Eye (tissue), 1 donor: ENCODE results near the gene PTPRN2.
A peak's percentile ranks its signal among the peaks of the same experiment; 100 is the strongest.
"Not testable (repeated sequence)": the region's sequence is repeated elsewhere in the genome, so short reads cannot be mapped to it uniquely, and the experiment has no call there.

ENCODE experiments used
- DNase-seq: peaks from one replicate; pipeline ENCODE4 v3.0.0-alpha.2; 2015

PTPRN2 gene

DNA sequence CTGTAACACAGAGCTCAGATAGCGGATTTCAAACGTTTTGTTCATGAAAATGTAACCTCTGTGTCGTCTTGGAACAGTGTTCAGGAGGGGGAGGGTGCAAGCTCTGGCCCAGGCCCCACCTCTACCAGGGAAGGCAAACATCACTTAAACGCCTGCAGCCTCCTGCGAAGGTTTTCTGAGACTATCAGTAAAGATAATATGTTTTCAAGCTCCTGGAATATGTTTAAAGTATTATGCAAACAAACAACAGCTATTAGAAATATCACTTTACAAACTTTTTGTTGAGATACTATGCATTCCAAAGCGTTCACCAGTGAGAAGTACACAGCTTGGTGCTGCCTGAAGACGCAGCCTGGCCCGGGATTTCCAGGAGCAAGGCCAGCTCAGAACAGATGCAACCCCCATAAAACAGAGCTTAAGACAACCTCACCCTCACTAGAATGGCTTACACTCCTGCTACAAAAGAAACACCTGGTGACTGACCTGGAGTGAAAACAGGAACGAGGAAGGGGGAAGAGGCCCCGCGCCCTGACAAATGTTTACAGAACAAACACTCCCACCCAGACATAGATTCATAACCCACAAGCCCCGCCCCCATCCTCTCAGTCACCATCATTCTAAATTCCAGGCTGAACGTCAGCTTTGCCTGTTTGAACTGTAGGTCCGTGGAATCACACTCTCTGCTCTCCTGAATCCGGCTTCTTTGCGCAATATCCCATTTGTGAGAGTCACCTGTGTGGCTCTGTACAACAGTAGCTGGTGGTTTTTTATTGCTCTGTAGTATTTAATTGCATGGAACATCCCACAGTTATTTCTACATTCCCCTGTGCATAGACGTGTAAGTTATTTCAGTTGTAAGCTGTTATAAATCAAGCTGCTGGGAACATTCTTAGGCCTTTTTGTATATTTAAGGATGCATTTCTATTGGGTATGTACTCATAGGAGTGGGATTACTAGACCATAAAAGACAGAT, 155.0 kb downstream of the PTPRN2 start:
- peak; percentile 35 for DNase-seq

DNA sequence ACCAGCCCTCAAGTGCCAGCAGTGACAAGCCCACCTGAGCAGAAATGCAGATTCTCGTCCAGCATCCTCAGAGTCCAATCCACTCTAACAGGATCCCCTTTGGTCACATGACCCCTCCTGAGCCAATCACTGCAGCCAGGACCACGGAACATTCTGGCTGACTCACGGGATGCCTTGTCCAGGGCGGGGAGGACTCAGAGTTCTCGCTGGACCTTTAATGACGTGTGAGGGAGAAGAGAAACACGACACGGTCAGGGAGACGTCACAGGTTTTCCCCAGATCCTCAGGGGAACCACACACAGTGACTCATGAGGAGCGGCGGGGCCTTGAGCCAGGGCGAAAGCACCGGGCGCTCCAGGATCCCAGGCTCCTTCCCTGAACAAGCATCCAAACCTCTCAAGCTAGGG, 155.7 kb downstream of the PTPRN2 start:
- DNase-seq: no peak

DNA sequence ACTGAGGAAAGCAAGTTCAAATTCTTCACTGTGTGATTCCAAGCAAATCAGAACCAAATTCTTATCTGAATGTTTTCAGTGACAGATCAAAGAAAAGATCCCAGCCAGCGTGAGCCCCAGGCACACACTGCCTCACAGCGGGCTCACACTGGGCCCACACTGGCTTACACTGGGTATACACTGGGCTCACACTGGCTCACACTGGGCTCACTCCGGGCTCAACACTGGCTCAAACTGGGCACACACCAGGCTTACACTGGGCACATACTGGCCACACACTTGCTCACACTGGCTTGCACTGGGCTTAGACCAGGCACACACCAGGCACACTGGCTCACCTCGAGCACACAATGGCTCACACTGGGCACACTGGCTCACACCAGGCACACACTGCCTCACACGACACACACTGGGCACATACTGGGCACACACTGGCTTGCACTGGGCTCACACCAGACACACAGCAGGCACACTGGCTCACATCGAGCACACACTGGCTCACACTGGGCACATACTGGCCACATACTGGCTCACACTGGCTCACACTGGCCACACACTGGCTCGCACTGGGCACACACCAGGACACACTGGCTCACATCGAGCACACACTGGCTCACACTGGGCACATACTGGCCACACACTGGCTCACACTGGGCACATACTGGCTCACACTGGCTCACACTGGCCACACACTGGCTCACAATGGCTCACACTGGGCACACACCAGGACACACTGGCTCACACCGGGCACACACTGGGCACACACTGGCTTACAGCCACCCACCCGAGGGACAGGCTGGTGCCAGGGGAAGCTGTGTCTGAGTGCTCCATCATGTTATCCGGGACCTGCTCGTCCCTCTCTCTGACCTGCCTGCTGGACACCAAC, 156.3 kb downstream of the PTPRN2 start:
- DNase-seq: no peak

DNA sequence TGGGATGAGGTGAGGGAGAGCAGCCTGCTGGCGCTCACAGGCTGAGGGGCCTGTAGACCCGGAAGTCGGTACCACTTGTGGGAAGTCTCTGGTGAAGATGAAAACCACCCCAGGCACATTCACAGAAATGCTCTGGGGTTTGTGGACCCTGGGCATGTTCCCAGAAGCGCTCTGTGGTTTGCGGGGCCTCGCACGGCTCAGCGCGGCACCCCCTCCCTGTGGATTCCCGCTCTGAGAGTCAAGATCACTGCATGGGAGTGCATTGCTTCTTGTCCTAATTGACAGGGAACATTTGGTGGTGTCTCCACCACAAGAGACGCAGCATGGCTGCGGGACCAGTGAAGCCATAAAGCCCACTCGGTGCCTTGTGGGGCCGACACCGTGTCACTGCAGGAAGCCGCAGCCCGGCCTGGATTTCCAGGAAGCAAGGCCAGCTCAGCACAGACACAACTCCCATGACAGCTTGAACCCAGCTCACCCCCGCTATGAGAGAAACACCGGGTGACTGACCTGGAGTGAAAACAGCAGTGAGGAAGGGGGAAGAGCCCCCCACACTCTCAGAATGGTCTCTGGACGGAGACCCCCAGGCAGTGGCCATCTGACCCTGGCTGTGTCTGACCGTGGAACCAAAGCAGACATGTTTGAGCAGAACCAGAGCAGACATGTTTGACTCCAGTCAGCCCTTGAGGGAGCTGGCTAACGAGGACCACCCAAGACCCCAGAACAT, 157.2 kb downstream of the PTPRN2 start:
- peak; percentile 30 for DNase-seq

DNA sequence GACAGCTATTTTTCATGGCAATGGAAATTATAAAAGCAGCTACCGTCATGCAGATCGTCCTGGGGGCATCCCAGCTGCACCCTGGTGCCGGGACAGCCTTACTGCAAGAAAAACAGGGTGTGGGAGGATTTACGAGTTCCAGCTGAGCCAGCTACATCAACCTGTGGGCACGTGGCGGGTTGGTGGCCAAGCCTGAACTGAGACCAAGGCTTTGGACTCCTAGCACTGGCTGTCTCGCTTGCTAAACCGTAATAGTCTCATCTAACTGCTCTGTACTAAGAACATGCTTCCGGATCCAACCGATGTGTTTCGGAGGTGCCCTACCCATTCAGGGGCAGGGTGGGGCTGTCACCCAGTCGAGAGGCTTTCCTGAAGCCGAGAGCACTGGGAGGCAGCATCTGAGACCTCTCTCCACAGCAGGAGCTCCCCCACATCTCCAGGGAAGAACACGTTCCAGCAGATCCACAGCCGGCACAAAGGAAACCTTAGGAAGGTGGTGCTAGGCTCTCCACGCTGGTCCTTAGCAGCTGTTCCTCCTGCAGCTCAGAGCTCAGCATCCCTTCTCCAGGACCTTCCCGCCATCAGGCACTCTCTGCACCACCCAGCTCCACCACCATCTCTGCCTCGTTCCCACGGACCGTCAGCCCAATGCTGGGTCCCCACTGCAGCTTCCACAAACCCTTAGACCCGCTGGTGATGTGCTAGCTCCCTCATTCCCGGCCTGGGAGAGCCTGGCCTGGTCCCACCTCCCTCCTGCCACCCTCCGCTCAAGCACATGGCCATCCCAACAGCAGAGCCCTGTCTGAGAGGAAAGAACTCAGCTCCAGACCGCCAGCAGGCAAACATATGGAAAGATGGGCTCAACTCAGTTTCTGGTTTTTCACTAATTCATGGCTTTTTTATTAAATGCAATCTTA, 158.5 kb downstream of the PTPRN2 start:
- no peak for DNase-seq

DNA sequence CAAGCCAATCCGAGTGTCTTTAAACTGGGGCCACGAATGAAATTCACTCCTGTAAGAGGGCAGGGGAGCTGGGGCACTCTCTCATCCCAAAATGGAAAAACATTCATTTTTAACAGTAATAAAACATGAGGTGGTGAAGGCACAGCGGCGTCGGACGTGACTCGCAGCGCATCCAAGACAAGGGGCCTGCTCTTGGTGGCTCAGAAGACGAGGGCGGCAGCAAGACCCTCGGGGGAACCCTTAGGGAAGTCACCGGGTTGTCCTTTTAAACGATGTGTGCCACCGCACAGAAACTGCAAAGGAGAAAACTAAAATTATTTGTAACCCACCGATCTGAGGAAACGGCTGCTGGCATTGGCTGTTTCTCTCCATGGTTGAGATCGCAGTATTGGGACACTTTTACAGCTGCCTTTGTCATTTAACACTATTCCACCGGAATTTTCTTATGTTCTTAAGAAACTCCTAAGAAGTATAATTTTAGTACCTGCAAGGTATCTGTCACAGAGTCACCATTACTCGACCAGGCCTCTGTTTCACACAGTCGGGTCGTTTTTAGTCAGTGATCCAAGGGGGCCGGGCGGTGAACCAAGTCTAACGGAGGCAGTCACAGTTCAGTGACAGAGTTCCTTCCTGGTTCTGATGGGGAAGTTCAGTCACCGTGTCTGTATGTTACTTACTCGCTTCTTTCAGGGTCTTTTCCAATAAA, 159.3 kb downstream of the PTPRN2 start:
- no peak for DNase-seq

DNA sequence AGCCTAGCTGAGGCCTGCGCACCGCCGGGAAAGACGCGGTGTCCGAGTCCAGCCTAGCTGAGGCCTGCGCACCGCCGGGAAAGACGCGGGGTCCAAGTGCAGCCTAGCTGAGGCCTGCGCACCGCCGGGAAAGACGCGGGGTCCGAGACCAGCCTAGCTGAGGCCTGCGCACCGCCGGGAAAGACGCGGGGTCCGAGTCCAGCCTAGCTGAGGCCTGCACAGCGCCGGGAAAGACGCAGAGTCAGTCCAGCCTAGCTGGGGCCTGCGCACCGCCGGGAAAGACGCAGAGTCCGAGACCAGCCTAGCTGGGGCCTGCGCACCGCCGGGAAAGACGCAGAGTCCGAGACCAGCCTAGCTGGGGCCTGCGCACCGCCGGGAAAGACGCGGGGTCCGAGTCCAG, 161.9 kb downstream of the PTPRN2 start:
- not testable (repeated sequence) for DNase-seq

DNA sequence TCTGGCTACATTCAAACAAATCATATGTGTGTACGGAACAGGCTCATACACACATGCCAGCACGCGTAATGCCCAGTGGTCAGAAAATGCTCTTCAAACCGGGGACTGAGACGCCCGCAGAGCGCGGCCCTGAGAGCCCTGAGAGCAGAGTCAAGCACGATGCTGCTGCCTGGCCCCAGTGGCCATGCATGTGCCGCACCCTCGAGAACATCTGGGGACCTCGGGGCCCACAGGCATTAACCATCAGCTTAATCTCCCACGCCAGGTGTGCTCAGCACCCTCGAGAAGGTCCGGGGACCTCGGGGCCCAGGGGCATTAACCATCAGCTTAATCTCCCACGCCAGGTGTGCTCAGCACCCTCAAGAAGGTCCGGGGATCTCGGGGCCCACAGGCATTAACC, 163.1 kb downstream of the PTPRN2 start:
- no peak for DNase-seq

DNA sequence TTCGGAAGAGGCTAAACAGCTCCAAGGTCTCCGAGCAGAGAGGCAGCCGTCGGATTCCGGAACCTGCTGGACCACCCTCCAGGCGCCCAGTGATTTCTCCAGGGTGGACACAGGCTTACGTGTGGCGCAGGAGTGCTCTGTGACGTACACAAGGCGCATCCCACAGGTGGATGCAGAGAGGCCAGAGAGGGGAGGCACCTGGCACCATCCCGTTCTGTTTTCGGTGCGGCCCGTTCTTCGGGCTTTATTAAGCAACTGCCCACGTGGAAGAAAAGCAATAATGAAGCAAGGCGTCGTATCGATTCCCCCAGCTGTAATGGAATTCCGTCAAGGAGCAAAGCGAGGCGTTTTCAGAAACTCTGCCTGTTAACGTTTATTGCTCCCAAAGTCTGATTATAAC, 163.6 kb downstream of the PTPRN2 start:
- DNase-seq: no peak

DNA sequence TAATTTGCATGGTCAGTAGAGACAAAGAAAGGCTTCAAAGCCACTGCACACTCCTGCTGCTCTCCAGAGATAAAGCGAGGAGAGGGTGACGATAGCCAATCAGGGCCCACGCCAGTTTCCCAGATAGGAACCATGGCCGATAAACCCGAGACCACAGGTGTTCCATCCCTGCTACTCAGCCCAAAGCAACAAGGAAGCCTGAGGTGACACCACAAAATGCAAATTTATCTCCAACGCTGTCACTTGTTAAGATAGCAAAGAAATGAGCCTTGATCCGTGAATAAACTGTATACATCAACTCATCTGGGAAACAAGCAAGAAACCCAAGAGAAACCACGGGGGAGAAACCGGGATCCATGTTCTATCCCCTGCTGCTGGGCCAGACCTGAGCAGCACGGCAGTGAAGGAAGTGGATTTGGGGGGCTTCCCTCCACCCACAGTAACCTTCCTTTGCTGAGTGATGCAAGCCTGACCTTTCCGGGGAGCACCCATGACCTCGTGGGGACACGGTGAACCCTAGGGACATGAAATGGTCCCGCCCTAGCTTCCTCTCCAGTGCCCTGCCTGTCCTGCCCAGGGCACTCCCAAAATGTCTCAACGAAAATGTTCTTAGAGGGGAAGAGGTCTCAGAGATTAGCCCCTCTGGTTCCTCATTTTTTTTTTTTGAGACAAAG, 164.6 kb downstream of the PTPRN2 start:
- DNase-seq: no peak

DNA sequence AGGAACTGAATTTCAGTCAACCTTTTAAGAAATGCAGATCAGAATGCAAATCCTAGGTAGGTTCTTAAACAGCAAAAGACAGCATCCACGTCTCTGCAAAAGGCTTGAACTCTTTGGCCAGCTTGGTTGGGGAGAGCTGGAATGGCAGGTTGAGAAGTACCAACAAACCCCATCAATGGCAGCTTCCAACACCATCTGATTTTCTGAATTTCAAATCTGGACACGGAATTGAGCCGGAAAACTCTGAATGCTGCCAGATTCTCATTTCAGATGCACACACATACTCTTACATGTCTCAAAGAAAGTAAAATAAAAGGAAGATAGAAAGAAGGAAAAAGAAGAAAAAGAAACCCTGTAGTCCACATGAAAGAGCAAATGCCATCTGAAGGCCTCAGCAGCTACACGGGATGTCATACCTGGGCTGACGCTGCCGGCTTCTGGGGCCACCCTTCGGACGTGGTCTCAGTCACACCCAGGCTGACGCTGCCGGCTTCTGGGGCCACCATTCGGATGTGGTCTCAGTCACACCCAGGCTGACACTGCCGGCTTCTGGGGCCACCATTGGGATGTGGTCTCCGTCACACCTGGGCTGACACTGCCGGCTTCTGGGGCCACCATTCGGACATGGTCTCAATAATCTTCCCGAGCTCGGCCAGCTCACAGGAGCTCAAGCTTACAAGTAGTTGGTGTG, 165.3 kb downstream of the PTPRN2 start:
- DNase-seq: no peak

DNA sequence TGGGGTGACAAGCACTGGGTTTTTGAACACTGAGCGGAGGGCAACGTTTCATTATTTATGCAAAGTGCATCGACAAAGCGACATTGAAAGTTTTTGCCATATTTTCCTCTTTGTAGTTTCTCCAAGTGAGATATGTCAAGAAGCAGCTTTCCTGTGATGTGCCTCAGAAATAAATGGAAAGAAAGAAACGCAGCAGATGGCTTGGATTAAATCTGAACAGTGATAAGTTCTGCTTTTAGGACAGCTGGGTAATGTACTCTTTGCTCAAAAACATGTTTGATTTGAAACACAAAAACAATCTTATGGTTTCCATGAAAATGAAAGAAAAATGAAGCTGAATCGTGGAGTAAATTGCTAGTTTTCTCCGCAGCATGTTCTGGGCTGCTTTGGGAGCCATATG, 166.3 kb downstream of the PTPRN2 start:
- DNase-seq: peak; percentile 24

DNA sequence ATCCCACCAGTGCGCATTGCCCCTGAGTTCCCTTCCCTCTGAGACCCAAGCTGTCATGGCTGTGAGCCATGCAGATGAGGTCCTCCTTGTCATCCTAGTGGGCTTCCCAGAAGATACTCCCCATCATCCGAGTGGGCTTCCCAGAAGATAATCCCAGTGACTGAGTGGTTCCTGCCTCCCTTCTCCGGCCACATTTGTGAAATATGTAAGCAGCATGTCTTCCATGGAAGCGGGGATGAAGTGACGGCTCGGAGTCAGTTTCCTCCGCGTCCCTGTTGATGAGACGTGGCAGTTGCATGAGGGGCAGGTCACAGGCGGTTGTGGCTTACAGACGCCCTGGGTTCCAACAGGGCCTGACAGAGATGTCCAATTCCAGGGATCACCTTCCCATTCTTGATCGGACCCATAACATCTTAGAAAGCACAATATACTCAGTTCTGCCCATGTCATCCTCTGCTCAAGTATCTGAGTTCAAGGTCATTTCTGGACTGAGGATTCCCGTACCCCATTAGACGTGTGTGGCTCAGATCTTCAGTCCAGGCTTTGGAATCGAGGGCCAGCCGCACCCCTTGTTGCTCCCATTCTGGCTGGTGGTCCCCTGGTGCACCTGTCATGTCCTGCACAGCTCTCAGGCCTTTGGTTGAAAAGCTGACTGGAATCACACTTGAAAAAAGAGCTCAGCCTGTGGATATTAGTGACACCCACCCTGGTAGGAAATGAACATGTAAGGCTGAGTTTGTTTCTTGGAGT, 166.9 kb downstream of the PTPRN2 start:
- no peak for DNase-seq

DNA sequence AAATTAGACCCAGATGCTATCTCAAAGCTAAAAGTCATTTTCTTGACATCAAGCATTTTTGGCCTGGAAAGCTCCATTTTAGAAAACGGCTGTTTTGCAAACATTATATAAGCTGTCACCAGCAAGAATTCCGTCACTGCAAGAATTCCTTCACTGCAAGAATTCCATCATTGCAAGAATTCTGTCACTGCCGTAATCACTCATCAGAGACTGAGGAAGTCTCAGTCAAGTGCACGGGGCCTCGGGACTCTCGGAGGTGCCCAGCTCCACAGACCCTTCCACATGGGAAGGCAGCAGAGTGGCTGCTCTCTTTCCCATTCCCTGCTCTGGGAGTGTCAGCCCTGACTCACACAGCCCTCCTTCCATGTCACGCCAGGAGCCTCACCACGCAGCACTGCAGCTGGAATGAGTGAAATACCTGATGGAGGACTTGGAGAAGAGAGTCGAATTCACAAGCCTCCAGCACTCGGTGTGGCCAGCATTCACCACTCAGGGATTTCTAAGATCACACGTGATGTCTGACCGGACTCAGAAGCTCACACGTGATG, 168.3 kb downstream of the PTPRN2 start:
- DNase-seq: no peak

DNA sequence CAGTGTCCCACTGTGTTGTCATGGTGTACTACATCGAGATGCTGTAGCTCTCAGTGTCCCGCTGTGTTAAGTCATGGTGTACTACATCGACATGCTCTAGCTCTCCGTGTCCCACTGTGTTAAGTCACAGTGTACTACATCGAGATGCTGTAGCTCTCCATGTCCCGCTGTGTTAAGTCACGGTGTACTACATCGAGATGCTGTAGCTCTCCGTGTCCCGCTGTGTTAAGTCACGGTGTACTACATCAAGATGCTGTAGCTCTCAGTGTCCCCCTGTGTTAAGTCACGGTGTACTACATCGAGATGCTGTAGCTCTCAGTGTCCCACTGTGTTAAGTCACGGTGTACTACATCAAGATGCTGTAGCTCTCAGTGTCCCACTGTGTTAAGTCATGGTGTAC, 169.2 kb downstream of the PTPRN2 start:
- not testable (repeated sequence) for DNase-seq

DNA sequence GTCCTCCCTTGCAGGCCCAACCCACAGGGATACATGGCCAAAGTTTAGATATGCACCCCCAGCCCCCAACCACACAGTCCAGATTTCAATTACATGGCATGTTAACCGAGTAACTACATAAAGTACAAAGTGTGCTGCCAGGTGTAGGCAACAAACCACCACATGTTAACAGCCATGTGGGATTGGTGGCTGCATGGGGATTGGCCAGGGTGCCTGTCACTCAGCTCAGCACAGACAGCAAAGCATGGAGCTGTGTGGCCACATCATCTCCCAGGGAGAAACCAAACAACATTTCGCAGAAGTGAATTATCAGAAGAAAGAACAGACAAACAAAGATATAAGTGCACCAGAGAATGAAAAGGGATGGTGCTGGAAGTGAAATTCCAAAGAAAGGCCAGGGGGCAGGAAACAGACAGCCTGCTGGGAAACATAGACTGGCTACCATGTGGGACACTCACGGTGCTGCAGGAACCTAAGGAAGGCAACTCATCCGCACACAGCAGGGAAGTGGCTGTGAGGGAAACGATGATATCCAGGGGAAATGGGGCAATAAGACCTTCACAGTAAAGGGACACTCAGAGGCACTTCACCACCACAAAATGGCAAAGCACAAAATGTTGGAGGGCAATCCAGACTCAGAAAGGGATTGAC, 171.2 kb downstream of the PTPRN2 start:
- DNase-seq: no peak

DNA sequence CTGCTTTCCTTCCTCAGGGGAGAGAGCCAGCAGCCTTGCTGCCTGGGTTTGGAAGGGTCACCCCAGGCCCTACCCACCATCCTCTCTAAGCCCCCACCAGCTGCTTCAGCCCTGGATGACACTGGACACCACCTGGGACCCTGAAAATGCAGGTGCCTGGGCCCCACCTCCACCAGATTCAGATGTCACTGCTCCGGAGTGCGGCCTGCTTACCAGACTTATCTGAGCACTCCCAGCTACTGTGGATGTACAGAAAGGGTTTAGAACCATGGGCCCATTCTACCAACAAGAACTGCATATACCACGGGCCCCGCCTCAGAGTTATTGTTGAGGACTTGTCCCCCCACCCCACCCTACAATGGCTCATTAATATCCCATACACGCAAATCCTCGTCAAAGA, 172.3 kb downstream of the PTPRN2 start:
- DNase-seq: no peak

DNA sequence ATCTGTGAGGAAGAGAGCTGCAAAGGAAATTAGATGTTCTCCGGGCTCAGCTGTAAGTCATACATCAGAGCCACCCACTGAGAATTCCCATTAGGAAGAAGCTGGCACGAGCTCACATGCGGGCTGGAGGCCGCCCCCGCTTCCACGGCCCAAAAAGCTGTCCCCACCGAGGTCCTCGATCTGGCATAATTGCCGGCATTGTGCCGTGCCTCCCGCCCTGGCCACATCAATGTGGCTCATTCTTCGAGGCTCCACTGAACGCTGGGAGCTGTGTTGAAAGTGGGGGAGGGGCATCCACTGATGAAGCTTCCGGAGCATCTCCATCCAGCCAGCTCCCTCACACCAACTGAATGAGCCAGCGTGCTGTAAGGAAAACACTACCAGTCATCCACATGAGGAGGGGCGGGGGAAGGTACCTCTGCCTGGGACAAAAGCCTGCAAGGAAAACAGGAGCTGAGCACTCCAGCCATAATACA, 173.1 kb downstream of the PTPRN2 start:
- DNase-seq: peak; percentile 89
